Activated naive CD8-positive, alpha-beta T cell treated with anti-CD3 and anti-CD28 coated beads for 36 hours (primary cell): ENCODE measurements around the gene DAB1. TPM values are rescaled to one million over a fixed set of nuclear protein-coding genes. Genes with fewer than 3 reads are reported as not detected.

Source experiments
- DNase-seq: peaks from one replicate; pipeline ENCODE4 v3.0.0; 2021
- H3K27ac Mint-ChIP-seq: one replicate; pipeline ENCODE4 v1.8.0; 2022; ENCODE audit warnings: mild to moderate bottlenecking, moderate library complexity, mixed read lengths
- H3K27me3 Mint-ChIP-seq: one replicate; pipeline ENCODE4 v1.8.0; 2022; ENCODE audit warnings: mild to moderate bottlenecking, mixed read lengths
- H3K36me3 Mint-ChIP-seq: one replicate; pipeline ENCODE4 v1.8.0; 2021; ENCODE audit warnings: mild to moderate bottlenecking, mixed read lengths
- H3K4me1 Mint-ChIP-seq: one replicate; pipeline ENCODE4 v1.8.0; 2021; ENCODE audit warnings: mixed read lengths
- H3K4me3 Mint-ChIP-seq: one replicate; pipeline ENCODE4 v1.8.0; 2022; ENCODE audit warnings: mild to moderate bottlenecking, moderate library complexity, mixed read lengths
- H3K9me3 Mint-ChIP-seq: one replicate; pipeline ENCODE4 v1.8.0; 2022; ENCODE audit warnings: mixed read lengths
- total RNA-seq, 2 experiments: library from RNA; stranded (reverse); gene quantifications; one replicate each; pipeline ENCODE4 v1.2.3, GENCODE V29; 2021

DAB1 gene
- total RNA-seq, 2 experiments from 2014 or later, result not detected

- H3K27ac Mint-ChIP-seq, result no peak overlapping the region
- no peaks in the 10 kb centered on the region for H3K36me3 Mint-ChIP-seq
- peaks cover 8% of the 10 kb centered on the region for H3K27me3 Mint-ChIP-seq
- no peaks in the 10 kb centered on the region for H3K4me1 Mint-ChIP-seq
- DNase-seq, result no peak
- H3K4me3 Mint-ChIP-seq, result no peak overlapping the region
- no peaks in the 10 kb centered on the region for H3K9me3 Mint-ChIP-seq
Measured at GRCh38 chr1:57202241-57202640, 221.6 kb downstream of the DAB1 start.

- Mint-ChIP-seq H3K9me3 (no peaks in the 10 kb centered on the region), H3K4me1 (no peaks in the 10 kb centered on the region), H3K27ac (no peak overlapping the region), H3K27me3 (peaks cover 9% of the 10 kb centered on the region), H3K4me3 (no peak overlapping the region), H3K36me3 (no peaks in the 10 kb centered on the region)
- no peak for DNase-seq
Measured at GRCh38 chr1:57198912-57199311, 224.9 kb downstream of the DAB1 start.

DNA sequence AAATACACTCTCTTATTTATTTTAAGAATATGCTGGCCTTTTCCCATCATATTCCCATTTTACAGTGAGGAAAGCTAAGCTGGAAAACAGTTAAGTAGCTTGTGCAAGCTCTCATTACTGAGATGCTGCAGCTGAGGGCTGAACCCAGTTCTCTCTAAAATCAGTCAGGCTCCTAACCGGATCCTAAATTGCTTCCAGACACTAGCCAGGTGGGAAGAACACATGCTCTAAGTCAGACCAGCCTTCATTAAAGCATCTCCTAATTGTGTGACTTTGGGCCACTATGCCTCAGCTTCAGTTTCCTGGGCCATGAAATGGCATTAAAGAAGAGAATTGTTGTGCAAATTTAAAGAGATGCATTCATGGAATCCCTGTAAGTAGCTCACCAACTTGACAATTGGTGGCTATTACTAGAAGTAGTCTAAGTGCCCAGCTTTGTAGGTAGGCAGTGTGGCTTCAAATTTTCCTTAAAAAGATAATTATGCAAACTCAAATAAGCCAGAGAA lies 228.4 kb downstream of the DAB1 start:
- H3K36me3 Mint-ChIP-seq, result no peaks in the 10 kb centered on the region
- DNase-seq, result no peak
- no peaks in the 10 kb centered on the region for H3K9me3 Mint-ChIP-seq
- no peak overlapping the region for H3K4me3 Mint-ChIP-seq
- H3K27me3 Mint-ChIP-seq, result peaks cover 8% of the 10 kb centered on the region
- H3K27ac Mint-ChIP-seq, result no peak overlapping the region
- no peaks in the 10 kb centered on the region for H3K4me1 Mint-ChIP-seq

GRCh38 chr1:57192222-57192621 lies 231.6 kb downstream of the DAB1 start:
- H3K27ac Mint-ChIP-seq, result no peak overlapping the region
- H3K36me3 Mint-ChIP-seq, result no peaks in the 10 kb centered on the region
- H3K9me3 Mint-ChIP-seq, result peaks cover 1% of the 10 kb centered on the region
- no peak for DNase-seq
- no peak overlapping the region for H3K4me3 Mint-ChIP-seq
- peaks cover 15% of the 10 kb centered on the region for H3K27me3 Mint-ChIP-seq
- H3K4me1 Mint-ChIP-seq, result no peaks in the 10 kb centered on the region

- H3K27ac Mint-ChIP-seq, result no peak overlapping the region
- peaks cover 1% of the 10 kb centered on the region for H3K9me3 Mint-ChIP-seq
Measured at GRCh38 chr1:57190898-57191297, 233.0 kb downstream of the DAB1 start.

DNA sequence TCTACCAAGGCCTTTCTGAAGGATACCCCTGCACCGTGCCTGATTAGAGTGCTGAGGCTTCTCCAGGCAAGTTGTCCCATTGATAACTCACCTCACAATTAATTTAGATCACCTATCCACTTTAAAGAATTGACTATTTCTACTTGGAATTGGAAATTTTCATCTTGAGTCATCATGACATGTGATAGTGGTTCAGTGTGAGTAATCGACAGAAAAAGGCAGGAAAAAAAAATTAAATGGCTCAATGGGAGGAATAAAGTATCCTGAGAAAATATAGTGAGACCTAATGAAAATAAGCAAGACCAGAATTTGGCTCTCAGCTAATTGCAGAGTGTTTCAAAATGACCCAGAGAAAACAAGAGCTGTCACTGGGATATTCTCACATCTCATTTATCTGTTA lies 235.7 kb downstream of the DAB1 start:
- no peak overlapping the region for H3K27ac Mint-ChIP-seq
- H3K27me3 Mint-ChIP-seq, result peaks cover 7% of the 10 kb centered on the region
- no peaks in the 10 kb centered on the region for H3K36me3 Mint-ChIP-seq
- peaks cover 1% of the 10 kb centered on the region for H3K9me3 Mint-ChIP-seq
- H3K4me1 Mint-ChIP-seq, result no peaks in the 10 kb centered on the region
- H3K4me3 Mint-ChIP-seq, result no peak overlapping the region
- DNase-seq, result no peak

More at GRCh38 chr1:57190898-57191297, 233.0 kb downstream of the DAB1 start:
- Mint-ChIP-seq H3K36me3 (no peaks in the 10 kb centered on the region), H3K4me3 (no peak overlapping the region), H3K27me3 (peaks cover 15% of the 10 kb centered on the region), H3K4me1 (no peaks in the 10 kb centered on the region)
- no peak for DNase-seq

DNA sequence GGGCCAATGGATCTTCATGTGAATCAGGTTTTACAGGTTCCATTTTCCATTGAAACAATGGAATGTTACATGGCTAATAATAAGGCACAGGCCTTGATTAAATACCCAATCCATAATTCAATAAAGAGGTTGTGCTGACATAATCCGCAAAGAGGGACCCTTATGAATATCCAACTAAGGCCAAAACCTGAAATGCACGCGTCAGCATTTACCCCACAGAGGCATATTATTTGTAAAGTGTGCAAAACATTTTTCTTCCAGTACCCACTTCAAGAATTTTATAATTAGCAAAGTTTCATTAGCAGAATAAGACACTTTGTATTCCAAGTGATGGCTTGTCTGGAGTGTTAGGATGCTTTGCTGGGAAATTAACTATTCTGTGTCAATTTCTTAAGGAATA lies 237.4 kb downstream of the DAB1 start:
- H3K27me3 Mint-ChIP-seq, result peaks cover 7% of the 10 kb centered on the region
- DNase-seq, result no peak
- no peaks in the 10 kb centered on the region for H3K36me3 Mint-ChIP-seq

GRCh38 chr1:57179001-57179400 lies 244.9 kb downstream of the DAB1 start:
- Mint-ChIP-seq H3K27ac (no peak overlapping the region), H3K9me3 (peaks cover 11% of the 10 kb centered on the region), H3K27me3 (peaks cover 11% of the 10 kb centered on the region), H3K4me3 (no peak overlapping the region), H3K36me3 (no peaks in the 10 kb centered on the region), H3K4me1 (no peaks in the 10 kb centered on the region)
- no peak for DNase-seq

More for the DNA sequence above, 237.4 kb downstream of the DAB1 start:
- Mint-ChIP-seq H3K4me1 (no peaks in the 10 kb centered on the region), H3K9me3 (peaks cover 1% of the 10 kb centered on the region), H3K4me3 (no peak overlapping the region), H3K27ac (no peak overlapping the region)

DNA sequence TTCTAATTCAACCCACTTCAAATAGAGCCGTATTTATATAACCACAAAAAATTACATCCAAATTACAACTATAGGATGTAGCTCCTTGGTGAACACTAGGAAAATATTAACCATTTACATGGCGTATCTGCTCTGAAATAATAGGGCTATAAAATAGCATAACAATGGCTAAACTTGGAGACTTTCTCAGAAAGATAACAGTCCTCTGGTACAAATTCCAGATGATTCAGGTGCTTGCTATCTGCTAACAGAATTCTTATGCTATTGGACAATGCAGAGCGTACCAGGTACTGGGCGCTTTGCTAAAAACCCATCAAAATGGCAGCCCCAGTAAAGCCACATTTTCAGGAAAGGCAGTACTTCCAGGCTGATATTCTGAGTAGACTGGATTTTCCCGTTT lies 248.4 kb downstream of the DAB1 start:
- Mint-ChIP-seq H3K4me3 (no peak overlapping the region), H3K9me3 (peaks cover 13% of the 10 kb centered on the region), H3K4me1 (no peaks in the 10 kb centered on the region), H3K27me3 (peaks cover 5% of the 10 kb centered on the region), H3K27ac (no peak overlapping the region), H3K36me3 (no peaks in the 10 kb centered on the region)
- no peak for DNase-seq

DNA sequence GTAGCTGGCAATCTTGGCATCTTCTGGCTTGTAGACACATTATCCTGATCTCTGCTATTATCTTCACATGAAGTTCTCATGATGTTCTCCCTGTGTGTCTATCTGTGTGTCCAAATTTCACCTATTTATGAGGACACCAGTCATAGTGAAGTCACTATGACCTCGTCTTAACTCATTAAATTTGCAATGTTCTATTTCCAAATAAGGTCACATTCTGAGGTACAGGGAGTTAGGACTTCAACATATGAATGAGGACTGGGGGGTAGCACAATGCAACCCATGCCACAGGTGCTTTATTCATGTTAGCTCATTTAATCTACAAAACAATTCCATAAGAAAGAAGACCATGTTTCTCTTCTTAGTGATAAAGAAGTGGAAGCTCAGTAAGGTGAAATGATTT lies 251.8 kb downstream of the DAB1 start:
- H3K9me3 Mint-ChIP-seq, result peaks cover 7% of the 10 kb centered on the region
- no peak overlapping the region for H3K27ac Mint-ChIP-seq
- no peaks in the 10 kb centered on the region for H3K36me3 Mint-ChIP-seq
- H3K27me3 Mint-ChIP-seq, result no peaks in the 10 kb centered on the region
- no peaks in the 10 kb centered on the region for H3K4me1 Mint-ChIP-seq
- H3K4me3 Mint-ChIP-seq, result no peak overlapping the region
- no peak for DNase-seq

DNA sequence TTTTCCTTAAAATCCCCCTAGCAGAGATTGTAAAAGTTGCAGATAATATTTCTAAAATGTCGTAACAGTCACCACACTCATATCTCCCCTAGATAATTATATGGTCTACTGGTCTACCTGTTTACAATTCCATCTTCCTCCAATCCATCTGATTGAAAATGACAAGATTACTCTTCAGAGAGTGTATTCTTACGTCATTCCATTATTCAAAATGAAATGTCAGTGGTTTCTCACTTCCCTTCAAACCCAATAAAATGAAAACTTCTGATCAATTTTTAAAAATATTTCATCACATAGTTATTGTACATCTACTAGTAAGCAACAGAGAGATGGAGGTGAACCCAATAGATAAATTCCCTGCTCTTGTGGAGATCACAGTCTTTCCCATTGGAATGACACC lies 255.9 kb downstream of the DAB1 start:
- Mint-ChIP-seq H3K36me3 (no peaks in the 10 kb centered on the region), H3K9me3 (peaks cover 2% of the 10 kb centered on the region), H3K27ac (no peak overlapping the region), H3K27me3 (no peaks in the 10 kb centered on the region), H3K4me1 (no peaks in the 10 kb centered on the region), H3K4me3 (no peak overlapping the region)
- no peak for DNase-seq

DNA sequence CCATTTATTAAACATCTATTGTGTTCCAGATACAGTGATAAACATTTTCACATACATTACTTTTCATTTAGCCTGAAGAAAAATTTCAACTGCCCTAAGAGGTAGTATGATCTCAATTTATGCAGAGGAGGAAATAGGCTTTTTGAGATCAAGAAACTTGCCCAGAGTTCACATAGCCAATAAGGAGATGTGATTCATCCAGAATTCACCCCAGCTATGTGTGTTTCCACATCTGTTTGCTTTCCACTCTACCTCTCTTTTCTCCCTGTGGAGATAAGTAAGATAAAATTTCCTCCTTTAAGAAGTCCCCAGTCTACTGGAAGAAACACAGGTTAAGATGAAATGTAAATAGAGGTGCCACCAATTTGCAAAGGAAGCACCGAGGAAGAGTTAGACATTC lies 258.3 kb downstream of the DAB1 start:
- Mint-ChIP-seq H3K4me3 (no peak overlapping the region), H3K4me1 (no peaks in the 10 kb centered on the region), H3K27ac (no peak overlapping the region), H3K9me3 (no peaks in the 10 kb centered on the region), H3K27me3 (no peaks in the 10 kb centered on the region), H3K36me3 (no peaks in the 10 kb centered on the region)
- no peak for DNase-seq

DNA sequence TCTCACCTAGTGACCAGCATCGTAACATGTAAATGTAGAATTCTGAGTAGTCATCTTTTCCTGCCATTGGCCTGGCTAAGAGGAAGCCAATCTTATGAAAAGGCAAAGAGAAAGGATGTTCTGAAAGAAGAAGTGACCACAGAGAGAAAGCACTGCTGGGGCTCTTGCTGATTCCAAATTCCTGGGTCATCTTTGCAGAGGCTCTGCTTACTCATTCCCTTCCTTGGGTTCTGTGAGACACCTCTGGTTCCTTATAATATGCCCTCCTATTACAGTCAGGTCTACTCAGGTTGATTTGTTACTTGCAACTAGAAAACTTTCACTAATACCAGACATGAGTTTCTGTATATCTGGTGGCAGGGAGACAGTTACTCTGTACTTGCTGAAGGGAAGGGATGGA lies 259.3 kb downstream of the DAB1 start:
- no peak for DNase-seq
- no peak overlapping the region for H3K27ac Mint-ChIP-seq
- H3K9me3 Mint-ChIP-seq, result no peaks in the 10 kb centered on the region
- H3K4me3 Mint-ChIP-seq, result no peak overlapping the region
- no peaks in the 10 kb centered on the region for H3K36me3 Mint-ChIP-seq
- H3K27me3 Mint-ChIP-seq, result no peaks in the 10 kb centered on the region
- no peaks in the 10 kb centered on the region for H3K4me1 Mint-ChIP-seq

DNA sequence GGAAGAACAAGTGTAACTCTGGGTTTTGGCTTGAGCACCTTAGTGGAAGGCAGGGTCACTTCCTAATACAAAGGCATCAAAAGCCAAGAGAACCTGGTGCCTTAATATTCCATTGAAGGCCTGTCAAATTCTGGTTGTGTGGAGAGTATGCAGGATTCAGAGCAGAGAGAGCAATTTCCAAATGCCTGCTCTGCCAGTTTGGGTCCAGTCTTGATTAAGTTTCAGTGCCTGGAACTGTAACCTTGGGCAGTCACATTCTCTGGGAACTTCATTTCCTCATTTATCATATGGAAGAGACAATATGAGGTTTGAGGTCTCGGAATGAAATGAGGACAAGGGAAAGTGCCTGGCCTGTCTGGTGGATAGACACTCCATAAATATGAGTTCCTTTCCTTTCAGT lies 260.1 kb downstream of the DAB1 start:
- no peak for DNase-seq
- H3K27ac Mint-ChIP-seq, result no peak overlapping the region

DNA sequence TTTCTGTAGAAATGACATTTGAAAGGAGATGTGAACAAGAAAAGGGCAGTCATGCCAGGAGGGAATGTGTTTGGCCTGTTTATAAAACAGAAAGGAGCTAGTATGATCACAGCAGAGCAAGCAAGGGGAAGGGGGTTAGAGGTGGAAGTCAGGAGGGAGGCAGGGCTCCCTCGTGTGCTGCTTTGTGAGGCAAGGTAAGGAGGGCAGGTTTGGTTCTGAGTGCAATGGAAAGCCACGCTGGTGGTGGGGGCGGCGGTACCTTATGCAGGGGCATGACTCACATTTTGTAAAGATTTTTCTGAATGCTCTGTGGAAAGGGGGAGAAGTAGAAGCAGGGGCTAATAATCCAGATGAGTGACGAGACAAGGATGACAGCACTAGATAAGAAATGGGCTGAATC lies 260.5 kb downstream of the DAB1 start:
- DNase-seq, result no peak
- H3K4me1 Mint-ChIP-seq, result no peaks in the 10 kb centered on the region
- no peaks in the 10 kb centered on the region for H3K36me3 Mint-ChIP-seq
- H3K27me3 Mint-ChIP-seq, result peaks cover 2% of the 10 kb centered on the region
- H3K27ac Mint-ChIP-seq, result no peak overlapping the region
- no peaks in the 10 kb centered on the region for H3K9me3 Mint-ChIP-seq
- no peak overlapping the region for H3K4me3 Mint-ChIP-seq

More for the DNA sequence above, 260.1 kb downstream of the DAB1 start:
- no peaks in the 10 kb centered on the region for H3K36me3 Mint-ChIP-seq
- no peak overlapping the region for H3K4me3 Mint-ChIP-seq
- H3K4me1 Mint-ChIP-seq, result no peaks in the 10 kb centered on the region
- no peaks in the 10 kb centered on the region for H3K27me3 Mint-ChIP-seq
- no peaks in the 10 kb centered on the region for H3K9me3 Mint-ChIP-seq

DNA sequence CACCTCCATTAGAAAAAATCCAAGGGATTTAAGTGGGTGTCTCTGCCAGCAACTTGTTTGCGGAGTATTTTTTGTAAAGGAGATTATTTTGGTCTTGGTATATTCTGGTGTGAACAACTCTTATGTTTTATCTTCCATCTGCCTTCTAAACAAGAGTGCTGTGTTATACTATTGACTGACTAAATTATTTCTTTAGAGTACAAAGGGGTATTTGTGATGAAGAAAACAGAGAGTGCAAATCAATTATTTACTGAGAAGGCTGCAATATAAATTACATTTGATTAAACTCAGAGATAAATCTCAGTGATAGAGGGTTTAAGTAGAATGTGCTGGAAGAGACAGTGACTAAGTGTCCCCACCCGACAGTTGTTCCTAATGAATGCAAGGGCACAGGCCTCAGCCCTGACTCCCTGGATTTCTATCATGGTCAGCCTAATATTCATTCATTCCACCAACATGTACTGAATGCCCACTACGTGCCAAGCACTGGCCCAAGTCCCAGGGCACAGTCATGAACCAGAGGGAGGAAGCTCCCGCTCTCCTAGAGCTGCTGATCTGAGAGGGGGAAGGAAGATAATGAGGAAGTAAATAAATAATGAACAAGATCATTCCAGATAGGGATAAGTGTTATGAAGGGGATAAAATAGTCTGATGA lies 261.1 kb downstream of the DAB1 start:
- DNase-seq, result no peak
- no peak overlapping the region for H3K4me3 Mint-ChIP-seq
- H3K9me3 Mint-ChIP-seq, result no peaks in the 10 kb centered on the region
- peaks cover 4% of the 10 kb centered on the region for H3K27me3 Mint-ChIP-seq
- H3K36me3 Mint-ChIP-seq, result no peaks in the 10 kb centered on the region
- no peaks in the 10 kb centered on the region for H3K4me1 Mint-ChIP-seq
- H3K27ac Mint-ChIP-seq, result no peak overlapping the region
